CD4-positive, alpha-beta T cell treated with Interleukin-6 at 100 ng/mL for 8 hours (primary cell): ENCODE data around the gene DHRS2.

ENCODE experiments used
- DNase-seq: peaks from one replicate; pipeline ENCODE4 v3.0.0-alpha.2; 2020; ENCODE audit warnings: mixed read lengths, low spot score

The DHRS2 gene

GRCh38 chr14:23694085-23694948, 58.2 kb downstream of the DHRS2 start:
- DNase-seq = no peak
